ENCODE data around the gene ETV4. TPM values are rescaled to one million over a fixed set of nuclear protein-coding genes. Genes with fewer than 3 reads are reported as not detected.

Gene ETV4
- total and polyA plus RNA-seq, 8 donors = 0.58 to 4.4 (median 1.4) TPM; not detected in 2

GRCh38 chr17:43540821-43541674 is 5.1 kb downstream of the ETV4 start:
- H3K9me3 ChIP-seq = no peaks in the 10 kb centered on the region
- H3K4me3 ChIP-seq = no peak overlapping the region
- intact Hi-C loops (cut with DNase I; ENCODE audit: low total_unique reads) = no loop called here
- DNase-seq = peak in 1 of 2 donors; percentile 47
- 55 to 69% (median 64%) methylated on average over 9 to 11 of the region's 11 CpGs for WGBS, 5 donors
- no peak overlapping the region for H3K27ac ChIP-seq
- H3K36me3 ChIP-seq = no peaks in the 10 kb centered on the region
- H3K27me3 ChIP-seq = peaks cover 0 to 46% (median 22%) of the 10 kb centered on the region in 3 donors
- no peak for TF ChIP-seq POLR2A (IDR thresholded peaks at IDR 0.05)
- TF ChIP-seq, protein P1, sequence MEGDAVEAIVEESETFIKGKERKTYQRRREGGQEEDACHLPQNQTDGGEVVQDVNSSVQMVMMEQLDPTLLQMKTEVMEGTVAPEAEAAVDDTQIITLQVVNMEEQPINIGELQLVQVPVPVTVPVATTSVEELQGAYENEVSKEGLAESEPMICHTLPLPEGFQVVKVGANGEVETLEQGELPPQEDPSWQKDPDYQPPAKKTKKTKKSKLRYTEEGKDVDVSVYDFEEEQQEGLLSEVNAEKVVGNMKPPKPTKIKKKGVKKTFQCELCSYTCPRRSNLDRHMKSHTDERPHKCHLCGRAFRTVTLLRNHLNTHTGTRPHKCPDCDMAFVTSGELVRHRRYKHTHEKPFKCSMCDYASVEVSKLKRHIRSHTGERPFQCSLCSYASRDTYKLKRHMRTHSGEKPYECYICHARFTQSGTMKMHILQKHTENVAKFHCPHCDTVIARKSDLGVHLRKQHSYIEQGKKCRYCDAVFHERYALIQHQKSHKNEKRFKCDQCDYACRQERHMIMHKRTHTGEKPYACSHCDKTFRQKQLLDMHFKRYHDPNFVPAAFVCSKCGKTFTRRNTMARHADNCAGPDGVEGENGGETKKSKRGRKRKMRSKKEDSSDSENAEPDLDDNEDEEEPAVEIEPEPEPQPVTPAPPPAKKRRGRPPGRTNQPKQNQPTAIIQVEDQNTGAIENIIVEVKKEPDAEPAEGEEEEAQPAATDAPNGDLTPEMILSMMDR (IDR thresholded peaks at IDR 0.05) = no peak
- no peak for TF ChIP-seq POLR2AphosphoS5 (IDR thresholded peaks at IDR 0.05)
- TF ChIP-seq EP300 (IDR thresholded peaks at IDR 0.05) = no peak
- H3K4me1 ChIP-seq = peaks cover 16 to 28% (median 22%) of the 10 kb centered on the region in 4 donors

DNA sequence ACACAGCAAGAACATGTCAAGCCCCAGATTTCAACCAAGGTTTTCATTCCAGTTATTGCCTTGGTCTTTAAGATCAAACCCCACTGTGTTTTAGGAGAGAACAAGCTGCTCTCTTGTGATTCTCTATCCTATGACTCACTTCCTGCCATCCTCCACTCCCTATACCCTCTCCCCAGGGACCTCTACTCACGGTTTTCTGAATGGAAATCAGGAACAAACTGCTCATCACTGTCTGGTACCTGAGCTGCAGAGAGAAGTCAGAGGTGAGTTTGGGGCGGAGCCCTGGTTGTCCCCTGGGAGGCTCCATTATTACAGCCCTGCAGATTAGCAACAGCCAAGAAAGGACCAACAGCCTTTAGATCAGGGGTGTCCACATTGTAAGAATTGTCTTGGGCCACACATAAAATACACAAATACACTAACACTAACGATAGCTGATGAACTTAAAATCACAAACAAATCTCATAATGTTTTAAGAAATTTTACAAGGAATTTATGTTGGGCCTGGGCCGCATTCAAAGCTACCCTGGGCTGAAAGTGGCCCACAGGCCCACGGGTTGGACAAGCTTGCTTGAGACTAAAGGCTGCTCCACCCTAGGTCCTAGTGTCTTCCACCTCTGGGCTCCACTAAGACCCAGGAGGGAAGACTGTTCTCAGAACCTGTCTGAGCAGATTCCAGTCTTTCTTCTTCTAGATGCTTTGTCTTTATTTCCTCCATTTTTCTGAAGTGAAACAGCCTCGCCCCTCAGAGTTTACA is 9.7 kb downstream of the ETV4 start:
- no peak for TF ChIP-seq POLR2AphosphoS5 (IDR thresholded peaks at IDR 0.05)
- TF ChIP-seq EP300 (IDR thresholded peaks at IDR 0.05) = no peak
- TF ChIP-seq POLR2A (IDR thresholded peaks at IDR 0.05) = no peak
- TF ChIP-seq, protein P1 (IDR thresholded peaks at IDR 0.05) = no peak
- 74 to 90% (median 80%) methylated on average over 6 of the region's 6 CpGs for WGBS, 5 donors
- peaks cover 0 to 5% (median 0%) of the 10 kb centered on the region in 4 donors for H3K4me1 ChIP-seq
- no peaks in the 10 kb centered on the region for H3K36me3 ChIP-seq
- DNase-seq = peak in 1 of 2 donors; percentile 32
- intact Hi-C loops (cut with DNase I; ENCODE audit: low total_unique reads) = no loop called here
- H3K27ac ChIP-seq = no peak overlapping the region
- H3K27me3 ChIP-seq = peaks cover 0 to 2% (median 0%) of the 10 kb centered on the region in 3 donors
- no peak overlapping the region for H3K4me3 ChIP-seq
- H3K9me3 ChIP-seq = no peaks in the 10 kb centered on the region

GRCh38 chr17:43534909-43535308 is 11.2 kb downstream of the ETV4 start:
- Histone ChIP-seq H3K27ac (no peak overlapping the region), H3K36me3 (no peaks in the 10 kb centered on the region), H3K4me1 (peaks cover 4 to 13% (median 11%) of the 10 kb centered on the region in 4 donors), H3K4me3 (no peak overlapping the region), H3K27me3 (no peaks in the 10 kb centered on the region), H3K9me3 (no peaks in the 10 kb centered on the region)
- intact Hi-C loops (cut with DNase I; ENCODE audit: low total_unique reads) = no loop called here
- TF ChIP-seq POLR2AphosphoS5 (IDR thresholded peaks at IDR 0.05) (no peak), EP300 (IDR thresholded peaks at IDR 0.05) (no peak), POLR2A (IDR thresholded peaks at IDR 0.05) (no peak)
- TF ChIP-seq, protein P1 (IDR thresholded peaks at IDR 0.05) = no peak
- DNase-seq = no peak
- 67 to 83% (median 74%) methylated on average over 5 of the region's 5 CpGs for WGBS, 5 donors

DNA sequence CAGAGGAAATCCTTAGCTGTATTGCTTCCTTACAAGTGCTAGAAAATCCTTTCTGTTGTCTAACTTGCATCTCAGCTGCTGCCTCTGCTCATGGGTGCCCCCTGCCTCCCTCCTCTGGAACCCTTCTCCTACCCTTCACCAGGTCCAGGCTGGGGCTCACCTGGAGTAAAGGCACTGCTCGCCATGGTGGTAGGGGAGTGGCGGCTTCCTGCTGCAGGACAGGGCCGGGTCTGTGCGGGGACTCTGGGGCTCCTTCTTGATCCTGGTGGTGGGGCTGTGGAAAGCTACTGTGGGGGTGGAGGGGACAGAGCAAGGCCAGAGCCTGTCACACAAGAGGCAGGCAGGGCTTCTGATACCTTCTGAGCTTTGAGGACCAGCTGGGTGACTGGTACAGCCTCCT is 12.4 kb downstream of the ETV4 start:
- WGBS, 5 donors = 93 to 100% (median 97%) methylated on average over 2 to 4 of the region's 4 CpGs
- Histone ChIP-seq H3K9me3 (no peaks in the 10 kb centered on the region), H3K27ac (no peak overlapping the region), H3K36me3 (peaks cover 0 to 2% (median under 1%) of the 10 kb centered on the region in 4 donors), H3K4me3 (no peak overlapping the region), H3K27me3 (no peaks in the 10 kb centered on the region), H3K4me1 (peaks cover 9 to 18% (median 17%) of the 10 kb centered on the region in 4 donors)
- no peak for TF ChIP-seq EP300 (IDR thresholded peaks at IDR 0.05)
- TF ChIP-seq, protein P1 (IDR thresholded peaks at IDR 0.05) = no peak
- no peak for TF ChIP-seq POLR2A (IDR thresholded peaks at IDR 0.05)
- no peak for TF ChIP-seq POLR2AphosphoS5 (IDR thresholded peaks at IDR 0.05)
- DNase-seq = no peak
- intact Hi-C loops (cut with DNase I; ENCODE audit: low total_unique reads) = no loop called here
